Smooth muscle cell of the brain vasculature (primary cell): ENCODE results near the gene IWS1.
"Not testable (repeated sequence)": the region's sequence is repeated elsewhere in the genome, so short reads cannot be mapped to it uniquely, and the experiment has no call there.

Experiments used
- DNase-seq: peaks from one replicate; pipeline ENCODE4 v3.0.0-alpha.2; 2012; ENCODE audit warnings: low read depth, low spot score

IWS1 gene

GRCh38 chr2:127560931-127561280, 34.6 kb upstream of the IWS1 start:
- no peak for DNase-seq

- DNase-seq: no peak
Observed at GRCh38 chr2:127560201-127560930, 34.1 kb upstream of the IWS1 start.

- no peak for DNase-seq
Observed at GRCh38 chr2:127559454-127559853, 33.2 kb upstream of the IWS1 start.

- no peak for DNase-seq
Observed at GRCh38 chr2:127558911-127559310, 32.6 kb upstream of the IWS1 start.

GRCh38 chr2:127552846-127553245, 26.6 kb upstream of the IWS1 start:
- no peak for DNase-seq

GRCh38 chr2:127552336-127552735, 26.0 kb upstream of the IWS1 start:
- no peak for DNase-seq

GRCh38 chr2:127551221-127551930, 25.1 kb upstream of the IWS1 start:
- no peak for DNase-seq

GRCh38 chr2:127546797-127547196, 20.5 kb upstream of the IWS1 start:
- DNase-seq: no peak

- DNase-seq: no peak
Observed at GRCh38 chr2:127545796-127546195, 19.5 kb upstream of the IWS1 start.

- DNase-seq: no peak
Observed at GRCh38 chr2:127545189-127545588, 18.9 kb upstream of the IWS1 start.

GRCh38 chr2:127543013-127543501, 16.8 kb upstream of the IWS1 start:
- not testable (repeated sequence) for DNase-seq

GRCh38 chr2:127542231-127542630, 15.9 kb upstream of the IWS1 start:
- DNase-seq: no peak

- no peak for DNase-seq
Observed at GRCh38 chr2:127541809-127542208, 15.5 kb upstream of the IWS1 start.

- DNase-seq: no peak
Observed at GRCh38 chr2:127537644-127538043, 11.4 kb upstream of the IWS1 start.

- no peak for DNase-seq
Observed at GRCh38 chr2:127536707-127537541, 10.6 kb upstream of the IWS1 start.

GRCh38 chr2:127535918-127536317, 9.6 kb upstream of the IWS1 start:
- DNase-seq: no peak

- DNase-seq: no peak
Observed at GRCh38 chr2:127535422-127535901, 9.2 kb upstream of the IWS1 start, which contains the start of gene MYO7B. Gene MYO7B (plus strand): TSS chr2:127535683. CDS start chr2:127559723, 24,040 bp downstream.

- no peak for DNase-seq
Observed at GRCh38 chr2:127532296-127532695, 6.0 kb upstream of the IWS1 start.

GRCh38 chr2:127531221-127531648, 4.9 kb upstream of the IWS1 start:
- no peak for DNase-seq

- no peak for DNase-seq
Observed at GRCh38 chr2:127530245-127531140, 4.2 kb upstream of the IWS1 start.

GRCh38 chr2:127529416-127529815, 3.1 kb upstream of the IWS1 start:
- DNase-seq: not testable (repeated sequence)
